CD14-positive monocyte (primary cell): ENCODE measurements around the gene IL26. TPM values are rescaled to one million over a fixed set of nuclear protein-coding genes. Genes with fewer than 3 reads are reported as not detected.

Source experiments
- DNase-seq, 3 donors: peaks; one replicate each; pipeline ENCODE4 v3.0.0-alpha.2; 2011 to 2022
- H2AFZ ChIP-seq: 2 replicates; pipeline ENCODE4 v1.6.0; 2012; ENCODE audit warnings: mild to moderate bottlenecking, low read depth, low read length, inconsistent platforms; ENCODE audit not compliant: insufficient read depth, poor library complexity, severe bottlenecking
- H3K27ac ChIP-seq, 2 donors: 1 replicate in 1 of 2; 2 replicates in 1 of 2; pipeline ENCODE4 v1.5.1; 2012 to 2013; ENCODE audit warnings: low read length in 2 of 2, control low read depth in 1 of 2, inconsistent platforms in 1 of 2, low read depth in 1 of 2, mild to moderate bottlenecking in 1 of 2
- H3K27me3 ChIP-seq, 2 donors: one replicate each; pipeline versions ENCODE4 v1.6.0 to v1.6.1; 2011 to 2013; ENCODE audit warnings: low read length in 2 of 2; ENCODE audit not compliant: control insufficient read depth in 2 of 2, insufficient read depth in 2 of 2
- H3K36me3 ChIP-seq, 2 donors: replicated peaks in 1 of 2; 1 replicate in 1 of 2; 2 replicates in 1 of 2; pipeline versions ENCODE4 v1.5.1 to v1.6.1; 2012 to 2013; ENCODE audit warnings: low read length in 2 of 2, control low read depth in 1 of 2, inconsistent platforms in 1 of 2, mild to moderate bottlenecking in 1 of 2; ENCODE audit not compliant: insufficient read depth in 2 of 2, control insufficient read depth in 1 of 2
- H3K4me1 ChIP-seq, 2 donors: 1 replicate in 1 of 2; 2 replicates in 1 of 2; pipeline versions ENCODE4 v1.5.1 to v1.6.1; 2012 to 2013; ENCODE audit warnings: low read length in 2 of 2, control low read depth in 1 of 2, inconsistent platforms in 1 of 2, mild to moderate bottlenecking in 1 of 2, moderate library complexity in 1 of 2; ENCODE audit not compliant: insufficient read depth in 2 of 2, control insufficient read depth in 1 of 2
- H3K4me2 ChIP-seq: replicated peaks from 2 replicates; pipeline ENCODE3; 2012; ENCODE audit warnings: low read length, moderate library complexity, mild to moderate bottlenecking; ENCODE audit not compliant: poor library complexity, severe bottlenecking; ENCODE audit errors: extremely low read depth
- H3K4me3 ChIP-seq, 3 experiments: fragments of 200-600 bp in 1 of 3; sonication (generic) in 1 of 3; replicated peaks in 1 of 3; 1 replicate in 2 of 3; 2 replicates in 1 of 3; pipeline ENCODE4 v1.5.1; 2011 to 2013; ENCODE audit warnings: low read length in 3 of 3, mild to moderate bottlenecking in 3 of 3, control low read depth in 2 of 3, low read depth in 2 of 3, inconsistent platforms in 1 of 3, moderate library complexity in 1 of 3
- H3K79me2 ChIP-seq: 2 replicates; pipeline ENCODE4 v1.6.0; 2012; ENCODE audit warnings: mild to moderate bottlenecking, control low read depth, inconsistent platforms, low read length, moderate library complexity; ENCODE audit not compliant: insufficient read depth
- H3K9ac ChIP-seq: 2 replicates; pipeline ENCODE4 v1.6.0; 2017; ENCODE audit warnings: low read length, mild to moderate bottlenecking; ENCODE audit not compliant: insufficient read depth, poor library complexity, severe bottlenecking
- H3K9me3 ChIP-seq, 2 donors: replicated peaks in 1 of 2; 1 replicate in 1 of 2; 2 replicates in 1 of 2; pipeline versions ENCODE4 v1.5.1 to v1.6.1; 2012 to 2013; ENCODE audit warnings: low read length in 2 of 2, control low read depth in 1 of 2; ENCODE audit not compliant: control insufficient read depth in 1 of 2, insufficient read depth in 1 of 2
- H4K20me1 ChIP-seq: 2 replicates; pipeline ENCODE4 v1.6.0; 2012; ENCODE audit warnings: mild to moderate bottlenecking, low read length, control low read depth, moderate library complexity; ENCODE audit not compliant: insufficient read depth
- H3K27ac Mint-ChIP-seq, 7 donors: one replicate each; pipeline ENCODE4 v1.8.0; 2020; ENCODE audit warnings: mild to moderate bottlenecking in 7 of 7, mixed read lengths in 7 of 7, moderate library complexity in 6 of 7, inconsistent platforms in 2 of 7
- H3K27me3 Mint-ChIP-seq, 3 donors: one replicate each; pipeline ENCODE4 v1.8.0; 2021 to 2022; ENCODE audit warnings: low read depth in 3 of 3, mild to moderate bottlenecking in 3 of 3, mixed read lengths in 3 of 3, moderate library complexity in 3 of 3, inconsistent platforms in 1 of 3
- H3K36me3 Mint-ChIP-seq, 2 donors: one replicate each; pipeline ENCODE4 v1.8.0; 2020; ENCODE audit warnings: mixed read lengths in 2 of 2, inconsistent platforms in 1 of 2, mild to moderate bottlenecking in 1 of 2
- H3K4me1 Mint-ChIP-seq: one replicate; pipeline ENCODE4 v1.8.0; 2020; ENCODE audit warnings: mild to moderate bottlenecking, mixed read lengths
- H3K4me3 Mint-ChIP-seq, 2 donors: one replicate each; pipeline ENCODE4 v1.8.0; 2020; ENCODE audit warnings: mild to moderate bottlenecking in 2 of 2, mixed read lengths in 2 of 2, moderate library complexity in 1 of 2
- H3K9me3 Mint-ChIP-seq, 7 donors: one replicate each; pipeline ENCODE4 v1.8.0; 2020 to 2022; ENCODE audit warnings: mixed read lengths in 7 of 7, mild to moderate bottlenecking in 6 of 7, moderate library complexity in 6 of 7, inconsistent platforms in 2 of 7
- CTCF ChIP-seq: fragments of 200-600 bp; IDR thresholded peaks from one replicate; pipeline ENCODE4 v1.8.0; 2022; ENCODE audit warnings: antibody characterized with exemption, mild to moderate bottlenecking
- WGBS: methylation state at CpG from one replicate; pipeline ENCODE4 v1.1.5; 2013; ENCODE audit warnings: missing lambda C conversion rate; ENCODE audit not compliant: insufficient coverage; 5-methylcytosine and 5-hydroxymethylcytosine counted together
- intact Hi-C, 2 donors: fragments of 100-400 bp; cut with micrococcal nuclease; formaldehyde crosslinking; loops; one replicate each; pipeline versions ENCODE4 v1.15.0 to v1.15.1; 2023
- polyA plus RNA-seq, 3 donors: library from polyadenylated mRNA; depleted of rRNA in 1 of 3; unstranded in 2 of 3; stranded (reverse) in 1 of 3; fragments of 300-500 nt in 2 of 3; fragments of >200 nt in 1 of 3; fragmentation: Illumina TruSeq in 2 of 3; gene quantifications; 1 replicate in 2 of 3; 2 replicates in 1 of 3; pipeline ENCODE4 v1.2.3, GENCODE V29; 2012 to 2021

The IL26 gene
- polyA plus RNA-seq, 3 donors: not detected

GRCh38 chr12:68154779-68155178 lies 70.8 kb downstream of the IL26 start:
- Histone ChIP-seq H3K9ac (no peak overlapping the region), H4K20me1 (no peaks in the 10 kb centered on the region), H3K27me3 (no peaks in the 10 kb centered on the region), H3K9me3 (no peaks in the 10 kb centered on the region), H3K79me2 (no peaks in the 10 kb centered on the region), H2AFZ (no peak overlapping the region), H3K27ac (no peak overlapping the region), H3K36me3 (no peaks in the 10 kb centered on the region), H3K4me1 (no peaks in the 10 kb centered on the region), H3K4me3 (no peak overlapping the region), H3K4me2 (no peak overlapping the region)
- Mint-ChIP-seq H3K36me3 (no peaks in the 10 kb centered on the region), H3K4me1 (no peaks in the 10 kb centered on the region), H3K27ac (no peak overlapping the region), H3K27me3 (peaks cover 0 to 1% (median 0%) of the 10 kb centered on the region in 3 donors), H3K4me3 (no peak overlapping the region), H3K9me3 (no peaks in the 10 kb centered on the region)
- TF ChIP-seq CTCF: no peak
- intact Hi-C loops: no loop called here
- WGBS: no CpG with 5 or more reads among the region's 1 CpG
- no peak for DNase-seq

Other genes starting within 250 kb of the IL26 start
- not detected for gene IFNG-AS1, start 236.4 kb downstream of the IL26 start, polyA plus RNA-seq
- not detected for gene IFNG, start 66.1 kb downstream of the IL26 start, polyA plus RNA-seq
- gene IL22, start 27.8 kb upstream of the IL26 start, polyA plus RNA-seq: not detected
- 10 to 100 TPM in 2 of 3 donors, 1 to 10 TPM in 1; 6.7 to 10.9 (median 10.3) TPM for gene MDM1, start 106.6 kb upstream of the IL26 start, polyA plus RNA-seq